SW 1271 (cell line): ENCODE data around the gene ALG2.

Source experiments
- DNase-seq, 2 experiments: peaks; one replicate each; lab custom pipeline; 2025; lab: John Stamatoyannopoulos, UW

The ALG2 gene

GRCh38 chr9:99221621-99222415, at the start of gene ALG2, which contains the start of gene SEC61B:
Gene ALG2 (minus strand): TSS chr9:99221942. CDS start chr9:99221894, 48 bp downstream.
Gene SEC61B (plus strand): TSS chr9:99222282. CDS start chr9:99222364, 82 bp downstream.
- peak; percentile 97 to 99 for DNase-seq

- DNase-seq = no peak
Observed at GRCh38 chr9:99270491-99270890, 48.7 kb upstream of the ALG2 start.

- no peak for DNase-seq
Observed at GRCh38 chr9:99269416-99269815, 47.7 kb upstream of the ALG2 start.

GRCh38 chr9:99266255-99267023, 44.7 kb upstream of the ALG2 start:
- peak in 1 of 2 experiments; percentile 45 for DNase-seq

GRCh38 chr9:99265691-99266090, 43.9 kb upstream of the ALG2 start:
- no peak for DNase-seq

- DNase-seq = peak in 1 of 2 experiments; percentile 20
Observed at GRCh38 chr9:99264070-99264680, 42.4 kb upstream of the ALG2 start.

GRCh38 chr9:99262949-99263418, 41.2 kb upstream of the ALG2 start:
- DNase-seq = no peak

GRCh38 chr9:99261923-99262322, 40.2 kb upstream of the ALG2 start:
- no peak for DNase-seq

GRCh38 chr9:99259231-99259918, 37.6 kb upstream of the ALG2 start:
- DNase-seq = no peak

GRCh38 chr9:99257723-99258389, 36.1 kb upstream of the ALG2 start:
- no peak for DNase-seq

GRCh38 chr9:99255651-99256050, 33.9 kb upstream of the ALG2 start:
- no peak for DNase-seq

GRCh38 chr9:99253772-99254431, 32.2 kb upstream of the ALG2 start:
- DNase-seq = no peak

GRCh38 chr9:99253134-99253533, 31.4 kb upstream of the ALG2 start:
- no peak for DNase-seq

GRCh38 chr9:99251157-99251556, 29.4 kb upstream of the ALG2 start:
- DNase-seq = no peak

GRCh38 chr9:99249619-99250018, 27.9 kb upstream of the ALG2 start:
- no peak for DNase-seq

GRCh38 chr9:99244344-99245260, 22.9 kb upstream of the ALG2 start:
- no peak for DNase-seq

GRCh38 chr9:99241106-99241505, 19.4 kb upstream of the ALG2 start:
- no peak for DNase-seq

GRCh38 chr9:99239341-99240060, 17.8 kb upstream of the ALG2 start:
- DNase-seq = no peak

GRCh38 chr9:99238331-99238730, 16.6 kb upstream of the ALG2 start:
- DNase-seq = no peak
